ENCODE results near the gene BRSK1. TPM values are rescaled to one million over a fixed set of nuclear protein-coding genes. Genes with fewer than 3 reads are reported as not detected.
A peak's percentile ranks its signal among the peaks of the same experiment; 100 is the strongest.

The BRSK1 gene
- total and polyA plus RNA-seq, 4 donors, result 0.53 to 6.4 (median 1.5) TPM

DNA sequence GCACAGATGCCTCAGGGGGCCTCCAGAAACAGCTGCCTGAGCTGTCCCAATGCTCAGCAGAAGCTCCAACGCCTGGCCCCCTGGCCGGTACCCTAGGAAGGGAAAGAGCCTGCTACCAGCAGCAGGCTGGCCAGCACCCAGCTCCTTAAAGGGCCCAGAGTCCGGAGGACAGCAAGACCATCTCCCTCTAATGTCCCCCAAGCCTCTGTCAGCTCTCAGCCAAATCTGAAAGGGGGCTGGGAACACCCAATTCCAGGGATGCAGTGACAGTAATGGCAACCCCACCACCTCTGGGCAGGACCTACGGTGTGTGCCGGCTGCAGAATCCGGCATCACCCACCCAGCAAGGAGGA lies 29.2 kb upstream of the BRSK1 start:
- H3K36me3 ChIP-seq (ENCODE audit: control insufficient read depth in 4 of 4, insufficient read depth in 4 of 4, low read length in 4 of 4), result peaks cover 0 to 11% (median 4%) of the 10 kb centered on the region in 4 donors
- TF ChIP-seq, protein P1, sequence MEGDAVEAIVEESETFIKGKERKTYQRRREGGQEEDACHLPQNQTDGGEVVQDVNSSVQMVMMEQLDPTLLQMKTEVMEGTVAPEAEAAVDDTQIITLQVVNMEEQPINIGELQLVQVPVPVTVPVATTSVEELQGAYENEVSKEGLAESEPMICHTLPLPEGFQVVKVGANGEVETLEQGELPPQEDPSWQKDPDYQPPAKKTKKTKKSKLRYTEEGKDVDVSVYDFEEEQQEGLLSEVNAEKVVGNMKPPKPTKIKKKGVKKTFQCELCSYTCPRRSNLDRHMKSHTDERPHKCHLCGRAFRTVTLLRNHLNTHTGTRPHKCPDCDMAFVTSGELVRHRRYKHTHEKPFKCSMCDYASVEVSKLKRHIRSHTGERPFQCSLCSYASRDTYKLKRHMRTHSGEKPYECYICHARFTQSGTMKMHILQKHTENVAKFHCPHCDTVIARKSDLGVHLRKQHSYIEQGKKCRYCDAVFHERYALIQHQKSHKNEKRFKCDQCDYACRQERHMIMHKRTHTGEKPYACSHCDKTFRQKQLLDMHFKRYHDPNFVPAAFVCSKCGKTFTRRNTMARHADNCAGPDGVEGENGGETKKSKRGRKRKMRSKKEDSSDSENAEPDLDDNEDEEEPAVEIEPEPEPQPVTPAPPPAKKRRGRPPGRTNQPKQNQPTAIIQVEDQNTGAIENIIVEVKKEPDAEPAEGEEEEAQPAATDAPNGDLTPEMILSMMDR (IDR thresholded peaks at IDR 0.05; ENCODE audit: control extremely low read depth, extremely low read depth), result no peak
- ATAC-seq (ENCODE audit: insufficient read depth, low FRiP score), result no peak
- H3K27me3 ChIP-seq (ENCODE audit: control insufficient read depth in 3 of 3, insufficient read depth in 3 of 3, low read length in 2 of 3), result no peaks in the 10 kb centered on the region
- no peak overlapping the region for H3K9ac ChIP-seq (ENCODE audit: insufficient read depth in 1 of 2, low read length in 2 of 2)
- DNase-seq, result no peak
- 23 to 60% methylated on average over 6 of the region's 6 CpGs for WGBS, 2 donors
- H3K4me1 ChIP-seq (ENCODE audit: control insufficient read depth in 5 of 5, insufficient read depth in 5 of 5, low read length in 5 of 5), result peaks cover 8 to 35% (median 9%) of the 10 kb centered on the region in 5 donors
- no peaks in the 10 kb centered on the region for H3K9me3 ChIP-seq (ENCODE audit: control insufficient read depth in 4 of 4, insufficient read depth in 3 of 4, low read length in 3 of 4)
- no peak overlapping the region for H3K4me3 ChIP-seq
- H3K27ac ChIP-seq (ENCODE audit: low read depth in 1 of 2, low read length in 1 of 2), result peak overlapping the region in 1 of 2 donors; percentile 75

DNA sequence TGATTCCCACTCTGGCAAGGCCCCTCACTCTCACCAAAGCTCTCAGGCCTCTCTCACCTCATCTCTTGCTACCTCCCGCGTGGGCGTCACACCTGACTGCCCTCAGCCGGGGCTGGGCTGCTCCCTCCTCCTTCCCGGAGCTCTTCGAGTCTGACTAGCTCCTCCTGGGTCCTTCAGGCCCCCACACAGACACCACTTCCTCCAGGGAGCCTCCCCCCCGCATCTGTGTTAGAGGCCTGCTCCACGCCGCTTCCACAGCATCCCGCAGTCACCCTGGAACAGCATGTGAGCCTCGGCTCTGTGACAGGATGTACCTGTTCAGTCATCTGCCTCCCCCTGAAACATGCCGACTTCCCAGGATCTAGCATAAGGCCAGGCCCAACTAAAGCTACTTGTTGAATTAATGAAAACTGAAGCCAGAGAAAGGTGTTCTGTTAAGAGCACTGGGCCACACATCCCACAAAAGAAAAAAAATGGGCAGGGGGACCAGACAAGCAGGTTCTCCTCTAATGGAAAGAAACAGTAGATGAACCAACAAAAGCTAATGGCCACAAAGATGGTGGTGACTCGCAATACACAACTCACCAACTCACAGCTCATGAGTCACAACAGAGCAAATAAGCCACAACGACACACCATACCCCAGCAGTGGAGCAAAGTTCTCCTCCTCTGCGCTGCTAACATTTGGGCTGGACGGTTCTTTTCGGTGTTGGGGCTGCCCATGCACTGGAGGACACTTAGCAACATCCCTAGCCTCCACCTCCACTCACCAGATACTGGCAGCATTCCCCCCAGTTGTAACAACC lies 28.0 kb upstream of the BRSK1 start:
- Histone ChIP-seq H3K27me3 (ENCODE audit: control insufficient read depth in 3 of 3, insufficient read depth in 3 of 3, low read length in 2 of 3) (no peaks in the 10 kb centered on the region), H3K36me3 (ENCODE audit: control insufficient read depth in 4 of 4, insufficient read depth in 4 of 4, low read length in 4 of 4) (peaks cover 0 to 11% (median 3%) of the 10 kb centered on the region in 4 donors), H3K9ac (ENCODE audit: insufficient read depth in 1 of 2, low read length in 2 of 2) (no peak overlapping the region), H3K27ac (ENCODE audit: low read depth in 1 of 2, low read length in 1 of 2) (peak overlapping the region in 1 of 2 donors; percentile 51), H3K9me3 (ENCODE audit: control insufficient read depth in 4 of 4, insufficient read depth in 3 of 4, low read length in 3 of 4) (no peaks in the 10 kb centered on the region), H3K4me1 (ENCODE audit: control insufficient read depth in 5 of 5, insufficient read depth in 5 of 5, low read length in 5 of 5) (peaks cover 9 to 39% (median 15%) of the 10 kb centered on the region in 5 donors), H3K4me3 (no peak overlapping the region)
- no peak for ATAC-seq (ENCODE audit: insufficient read depth, low FRiP score)
- TF ChIP-seq, protein P1 (IDR thresholded peaks at IDR 0.05; ENCODE audit: control extremely low read depth, extremely low read depth), result no peak
- DNase-seq, result no peak
- 35 to 49% methylated on average over 17 of the region's 17 CpGs for WGBS, 2 donors

DNA sequence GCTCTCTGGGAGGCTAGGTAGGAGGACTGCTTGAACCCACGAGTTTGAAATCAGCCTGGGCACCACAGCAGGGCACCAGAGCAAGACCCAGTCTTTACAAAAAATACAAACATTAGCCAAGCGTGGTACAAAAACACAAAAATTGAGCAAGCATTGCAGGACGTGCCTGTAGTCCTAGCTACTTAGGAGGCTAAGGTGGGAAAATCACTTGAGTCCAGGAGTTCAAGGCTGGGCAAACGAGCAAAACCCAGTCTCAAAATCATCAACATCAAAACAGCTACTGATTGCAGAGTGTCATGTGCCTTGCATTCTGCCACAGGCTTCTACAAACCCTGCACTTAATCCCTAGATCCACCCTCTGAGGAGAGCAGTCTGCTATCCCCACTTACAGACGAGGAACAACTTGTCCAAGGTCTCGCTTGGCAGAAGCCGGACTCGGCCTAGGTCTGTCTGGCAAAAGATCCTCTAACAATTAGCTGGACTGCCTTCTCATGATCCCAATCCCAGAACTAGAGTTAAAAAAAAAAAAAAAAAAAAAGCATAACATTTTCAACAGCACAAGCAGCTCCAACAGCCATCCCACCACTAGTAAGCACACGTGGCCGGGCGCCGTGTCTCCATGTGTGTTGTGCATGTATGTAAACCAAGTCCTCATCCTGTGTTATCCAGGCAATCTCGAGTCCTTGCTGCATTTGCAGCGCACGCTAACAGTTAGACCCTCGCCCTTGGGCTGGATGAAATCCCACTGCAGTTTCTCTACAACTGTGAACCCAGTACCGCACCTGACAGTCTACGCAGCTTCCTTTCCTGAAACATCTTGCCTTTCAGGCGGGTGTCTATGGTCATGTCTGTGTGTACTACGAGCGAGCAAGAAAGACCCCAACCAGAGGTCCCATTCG lies 27.0 kb upstream of the BRSK1 start:
- 34 to 43% methylated on average over 22 of the region's 22 CpGs for WGBS, 2 donors
- TF ChIP-seq, protein P1 (IDR thresholded peaks at IDR 0.05; ENCODE audit: control extremely low read depth, extremely low read depth), result no peak
- Histone ChIP-seq H3K9me3 (ENCODE audit: control insufficient read depth in 4 of 4, insufficient read depth in 3 of 4, low read length in 3 of 4) (no peaks in the 10 kb centered on the region), H3K36me3 (ENCODE audit: control insufficient read depth in 4 of 4, insufficient read depth in 4 of 4, low read length in 4 of 4) (peaks cover 0 to 6% (median 2%) of the 10 kb centered on the region in 4 donors), H3K4me3 (peak overlapping the region; percentile 96), H3K4me1 (ENCODE audit: control insufficient read depth in 5 of 5, insufficient read depth in 5 of 5, low read length in 5 of 5) (peaks cover 9 to 39% (median 15%) of the 10 kb centered on the region in 5 donors), H3K9ac (ENCODE audit: insufficient read depth in 1 of 2, low read length in 2 of 2) (peak overlapping the region in 1 of 2 donors; percentile 46), H3K27ac (ENCODE audit: low read depth in 1 of 2, low read length in 1 of 2) (no peak overlapping the region), H3K27me3 (ENCODE audit: control insufficient read depth in 3 of 3, insufficient read depth in 3 of 3, low read length in 2 of 3) (no peaks in the 10 kb centered on the region)
- DNase-seq (no peak), ATAC-seq (ENCODE audit: insufficient read depth, low FRiP score) (no peak)

Measured in lung (tissue), 12 donors.